ENCODE results near the gene DGKG.

DGKG gene

GRCh38 chr3:186209810-186210752 lies 152.0 kb downstream of the DGKG start:
- DNase-seq (ENCODE audit: low read depth), result no peak

GRCh38 chr3:186208296-186208989 lies 153.6 kb downstream of the DGKG start:
- DNase-seq (ENCODE audit: low read depth), result no peak

GRCh38 chr3:186207515-186207914 lies 154.5 kb downstream of the DGKG start:
- DNase-seq (ENCODE audit: low read depth), result no peak

DNA sequence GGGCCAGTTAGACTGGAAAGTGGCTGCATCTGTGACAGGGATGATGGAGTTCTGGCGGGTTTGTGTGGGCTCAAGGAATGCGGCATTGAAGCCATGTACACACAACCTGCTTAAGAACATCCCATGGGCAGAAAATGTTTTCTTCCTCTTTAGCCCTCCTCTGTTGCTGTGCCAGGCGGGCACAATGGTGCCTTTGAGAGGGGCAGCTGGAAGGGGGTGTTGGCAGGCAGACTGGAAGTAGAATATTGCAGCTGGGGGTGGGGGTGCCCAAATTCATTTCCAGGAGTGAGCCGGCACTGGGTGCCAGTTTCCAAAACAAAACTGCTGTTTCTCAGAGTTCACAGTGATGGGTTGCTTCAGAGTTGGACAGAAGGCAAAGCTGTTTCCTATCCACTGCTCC lies 161.3 kb downstream of the DGKG start:
- DNase-seq (ENCODE audit: low read depth), result no peak

- DNase-seq (ENCODE audit: low read depth), result no peak
Measured at GRCh38 chr3:186198442-186198841, 163.6 kb downstream of the DGKG start.

DNA sequence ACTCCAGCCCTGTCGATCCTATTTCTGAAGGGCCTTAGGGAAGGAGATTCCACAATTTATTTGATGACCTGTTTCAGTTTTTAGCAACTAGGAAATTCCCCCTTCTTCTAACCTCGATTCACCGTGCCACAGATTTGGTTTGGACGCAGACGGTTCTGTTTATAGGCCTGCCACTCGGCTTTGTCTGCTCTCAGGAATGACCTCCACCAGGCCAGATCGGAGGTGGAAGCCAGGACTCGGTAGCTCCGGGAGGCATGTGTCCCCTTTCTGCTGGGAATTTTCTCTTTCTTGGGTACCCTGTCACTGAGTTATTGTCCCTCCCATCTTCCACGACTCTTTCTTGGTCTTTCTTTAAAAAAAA lies 167.6 kb downstream of the DGKG start:
- DNase-seq (ENCODE audit: low read depth), result no peak

- DNase-seq (ENCODE audit: low read depth), result no peak
Measured at GRCh38 chr3:186193534-186194450, 168.2 kb downstream of the DGKG start.

DNA sequence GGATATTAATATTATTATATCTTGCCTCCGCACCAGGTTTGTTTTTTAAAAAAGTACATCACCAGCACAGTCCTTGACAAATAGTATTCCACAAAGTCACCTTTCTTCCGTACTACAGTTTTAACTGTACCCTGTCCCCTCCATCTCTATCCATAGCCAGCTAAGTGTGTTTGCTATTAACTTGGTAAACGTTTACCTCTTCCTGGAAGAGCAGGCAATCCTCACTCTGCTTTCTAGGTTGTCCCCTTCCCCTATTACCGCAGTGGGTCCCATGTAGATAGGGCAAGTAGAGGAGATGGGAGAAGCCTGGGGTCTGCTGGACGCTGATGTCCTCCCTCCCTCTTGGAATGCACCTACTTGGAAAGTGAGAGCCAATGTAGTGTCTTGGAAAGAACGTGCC lies 169.2 kb downstream of the DGKG start:
- DNase-seq (ENCODE audit: low read depth), result no peak

DNA sequence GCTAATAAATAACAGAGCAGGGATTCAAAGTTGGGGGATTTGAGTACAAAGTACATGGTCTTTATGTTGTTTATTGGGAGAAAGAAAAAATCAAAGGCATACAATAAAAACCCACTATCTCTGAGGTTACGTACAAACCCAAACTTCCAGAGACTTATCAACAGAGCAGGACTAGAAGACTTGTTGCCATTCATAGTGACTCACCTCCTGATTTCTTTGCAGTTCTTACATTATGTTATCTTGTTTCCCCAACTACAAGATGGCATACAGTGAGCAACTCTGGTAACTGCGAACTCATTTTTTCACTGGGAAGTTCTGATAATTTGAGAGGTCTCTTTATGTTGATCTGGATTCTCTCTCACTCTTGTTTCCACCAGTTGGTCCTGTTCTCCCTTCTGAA lies 172.5 kb downstream of the DGKG start:
- no peak for DNase-seq (ENCODE audit: low read depth)

DNA sequence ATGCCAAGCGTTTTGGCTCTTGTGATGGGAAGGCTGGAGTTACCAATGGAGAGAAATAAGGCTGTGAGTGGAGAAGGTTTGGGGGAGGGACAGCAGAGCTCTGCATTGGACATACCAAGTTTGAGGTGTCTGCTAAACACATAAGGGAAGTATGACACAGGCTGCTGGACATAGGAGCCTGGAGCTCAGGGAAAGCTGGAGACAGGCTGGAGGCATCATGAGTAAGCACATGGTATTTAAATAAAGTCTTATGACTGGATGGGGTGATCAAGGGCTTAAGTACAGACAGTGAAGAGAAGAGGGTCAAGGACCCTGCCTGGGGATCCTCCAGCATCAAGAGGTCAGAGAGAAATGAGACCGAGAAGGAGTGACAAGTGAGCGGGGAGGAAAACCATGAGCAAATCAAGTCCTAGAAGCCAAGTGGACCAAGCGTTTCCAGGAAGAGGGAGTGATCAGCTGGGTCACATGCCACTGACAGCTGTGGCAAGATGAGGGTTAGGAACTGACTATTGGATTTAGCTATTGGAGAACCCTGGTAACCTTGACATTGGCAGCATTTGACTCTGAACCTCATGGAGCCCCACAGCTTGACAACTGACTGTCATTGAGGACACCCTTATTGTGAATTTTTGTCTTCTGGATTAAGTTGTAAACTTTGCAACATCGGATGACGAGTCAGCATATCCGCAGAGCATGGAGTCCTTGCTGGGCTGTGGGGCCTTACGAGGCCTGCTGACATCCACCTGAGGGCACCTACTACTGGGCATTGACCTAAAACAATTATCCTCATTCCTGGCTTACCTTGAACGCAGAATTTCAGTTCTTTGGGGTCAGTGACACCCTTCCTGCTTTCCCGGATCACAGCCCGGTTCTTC lies 174.4 kb downstream of the DGKG start:
- no peak for DNase-seq (ENCODE audit: low read depth)

DNA sequence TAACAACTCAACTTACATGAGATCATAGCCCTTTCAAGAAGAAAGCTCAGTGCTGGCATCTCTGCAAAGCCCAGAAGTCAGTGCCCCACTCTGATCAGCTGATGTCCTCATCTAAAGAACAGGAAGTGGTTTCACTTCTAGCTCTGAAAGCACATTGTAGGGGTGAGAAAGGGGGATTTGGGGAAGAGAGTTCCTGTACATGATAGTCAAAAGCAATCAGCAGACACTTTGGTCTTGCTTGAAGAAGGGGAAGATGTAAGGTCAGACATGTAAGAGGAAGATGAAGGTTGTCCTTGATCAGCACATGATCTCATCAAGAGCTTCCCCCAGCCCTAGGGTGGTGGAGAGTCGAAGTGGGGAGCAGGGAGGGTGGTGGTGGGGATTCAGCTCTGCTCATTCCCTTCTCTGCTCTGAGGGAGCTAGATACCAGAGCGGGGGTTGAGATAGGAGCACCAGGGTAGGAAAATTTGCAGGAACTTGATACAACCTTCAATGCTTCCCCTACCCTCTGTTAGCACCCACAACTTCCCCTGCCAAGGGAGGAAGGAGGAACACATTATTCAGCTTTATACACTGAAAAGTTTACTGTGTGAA lies 176.7 kb downstream of the DGKG start:
- no peak for DNase-seq (ENCODE audit: low read depth)

DNA sequence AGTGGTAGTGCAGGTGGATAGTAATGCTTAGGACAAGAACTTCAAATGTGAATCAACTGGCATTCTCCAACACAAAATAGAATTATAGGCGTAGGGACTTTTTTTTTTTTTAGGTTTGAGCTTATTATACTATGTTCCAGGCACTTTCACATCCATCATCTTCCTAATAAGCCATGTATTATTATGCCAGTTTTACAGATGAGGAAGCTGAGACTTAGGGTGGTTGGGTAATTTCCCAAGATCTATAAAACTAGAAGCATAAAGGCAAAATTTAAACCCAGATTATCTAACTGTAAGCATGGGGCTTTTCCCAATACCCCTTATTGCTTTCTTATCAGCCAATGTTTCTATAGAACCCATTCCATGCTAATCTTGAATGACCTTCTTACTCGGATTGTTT lies 178.0 kb downstream of the DGKG start:
- no peak for DNase-seq (ENCODE audit: low read depth)

GRCh38 chr3:186182850-186183249 lies 179.2 kb downstream of the DGKG start:
- no peak for DNase-seq (ENCODE audit: low read depth)

- no peak for DNase-seq (ENCODE audit: low read depth)
Measured at GRCh38 chr3:186181901-186182300, 180.1 kb downstream of the DGKG start.

DNA sequence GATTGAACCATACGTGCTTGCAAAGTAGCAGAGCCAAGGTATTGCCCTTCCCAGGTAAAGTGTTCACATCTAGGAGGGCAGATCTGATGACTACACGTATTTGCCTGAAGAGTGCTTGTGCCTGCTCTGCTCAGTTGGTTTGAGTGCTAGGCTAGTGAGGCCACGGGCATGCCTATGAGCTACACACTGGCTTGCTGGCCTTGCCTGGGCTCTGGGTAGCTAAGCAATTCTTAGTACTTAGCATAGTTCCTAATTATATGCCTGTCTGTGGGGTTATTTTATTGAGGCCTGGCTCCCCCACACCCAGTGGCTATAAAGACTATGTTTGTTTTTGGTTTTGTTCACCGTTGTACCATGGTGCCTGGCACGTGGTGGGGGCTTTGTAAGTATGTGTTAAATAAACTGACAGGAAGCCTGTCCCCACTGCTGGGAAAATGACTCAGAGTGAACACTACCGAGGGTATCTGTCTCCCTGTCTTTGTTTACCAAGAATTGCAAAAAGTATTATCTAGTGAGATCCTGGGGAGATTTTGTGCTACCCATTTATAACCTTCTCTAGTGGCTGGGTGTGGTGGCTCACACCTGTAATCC lies 181.0 kb downstream of the DGKG start:
- DNase-seq (ENCODE audit: low read depth), result no peak

- no peak for DNase-seq (ENCODE audit: low read depth)
Measured at GRCh38 chr3:186180151-186180550, 181.9 kb downstream of the DGKG start.

- DNase-seq (ENCODE audit: low read depth), result no peak
Measured at GRCh38 chr3:186178412-186178811, 183.6 kb downstream of the DGKG start.

- DNase-seq (ENCODE audit: low read depth), result no peak
Measured at GRCh38 chr3:186176373-186176990, 185.6 kb downstream of the DGKG start.

GRCh38 chr3:186173224-186173815 lies 188.7 kb downstream of the DGKG start:
- no peak for DNase-seq (ENCODE audit: low read depth)

DNA sequence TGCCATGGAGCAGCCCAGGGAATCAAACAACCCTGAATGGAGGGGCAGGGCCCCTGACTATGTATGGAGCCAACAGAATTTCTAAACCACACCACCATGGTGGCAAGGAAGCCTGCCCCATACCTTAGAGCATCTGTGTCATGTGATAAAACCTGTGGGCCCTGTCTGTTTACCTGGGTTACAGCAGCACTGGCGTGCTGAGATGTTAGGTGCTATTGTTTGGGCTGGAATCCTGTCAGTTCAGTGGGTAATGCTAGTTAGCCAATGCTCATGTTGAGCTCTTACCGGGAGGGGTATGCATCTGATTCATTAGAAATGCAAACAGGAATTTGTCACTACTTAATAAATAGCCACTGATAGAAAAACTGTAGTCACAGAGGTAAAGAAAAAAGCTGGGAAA lies 189.7 kb downstream of the DGKG start:
- no peak for DNase-seq (ENCODE audit: low read depth)

Measured in activated T-helper 1 cell treated with Interleukin-2 at 50 U/mL for 16 hours (primary cell).